AG10803 (cell line): ENCODE data around the gene HEATR3.

Experiments
- DNase-seq: peaks from one replicate; pipeline ENCODE4 v3.0.0; 2010; ENCODE audit warnings: low read depth
- H3K4me3 ChIP-seq: 2 replicates; pipeline ENCODE4 v1.5.1; 2011; ENCODE audit warnings: mild to moderate bottlenecking, low read length, control low read depth
- CTCF ChIP-seq: conservative IDR thresholded peaks from 2 replicates; pipeline ENCODE4 v1.5.1; 2011; ENCODE audit warnings: mild to moderate bottlenecking, low read length, control low read depth, inconsistent platforms

The HEATR3 gene

GRCh38 chr16:50099957-50100648 lies 34.3 kb downstream of the HEATR3 start:
- H3K4me3 ChIP-seq = no peak overlapping the region
- DNase-seq = no peak
- no peak for TF ChIP-seq CTCF

- DNase-seq = peak; percentile 81
- TF ChIP-seq CTCF = no peak
- no peak overlapping the region for H3K4me3 ChIP-seq
These were observed 36.4 kb downstream of the HEATR3 start for GRCh38 chr16:50102051-50102746.

- peak; percentile 75 for DNase-seq
These were observed 38.0 kb downstream of the HEATR3 start for GRCh38 chr16:50103764-50104163.

GRCh38 chr16:50114357-50115129 lies 48.8 kb downstream of the HEATR3 start:
- TF ChIP-seq CTCF = no peak
- DNase-seq = no peak
- H3K4me3 ChIP-seq = no peak overlapping the region

More at GRCh38 chr16:50103764-50104163, 38.0 kb downstream of the HEATR3 start:
- H3K4me3 ChIP-seq = no peak overlapping the region
- no peak for TF ChIP-seq CTCF

- TF ChIP-seq CTCF = no peak
- H3K4me3 ChIP-seq = no peak overlapping the region
- no peak for DNase-seq
These were observed 54.9 kb downstream of the HEATR3 start for GRCh38 chr16:50120711-50121110.

GRCh38 chr16:50121278-50121677 lies 55.5 kb downstream of the HEATR3 start:
- no peak for TF ChIP-seq CTCF
- no peak overlapping the region for H3K4me3 ChIP-seq
- no peak for DNase-seq
